GM21717 (cell line): ENCODE data around the gene PRKAR1B.
A peak's percentile ranks its signal among the peaks of the same experiment; 100 is the strongest.

Experiments
- ATAC-seq: cut with Tn5 transposase; IDR thresholded peaks from one replicate; pipeline ENCODE4 v1.9.1; 2021; ENCODE audit warnings: mild to moderate bottlenecking, moderate library complexity; ENCODE audit not compliant: unreplicated experiment

The PRKAR1B gene

DNA sequence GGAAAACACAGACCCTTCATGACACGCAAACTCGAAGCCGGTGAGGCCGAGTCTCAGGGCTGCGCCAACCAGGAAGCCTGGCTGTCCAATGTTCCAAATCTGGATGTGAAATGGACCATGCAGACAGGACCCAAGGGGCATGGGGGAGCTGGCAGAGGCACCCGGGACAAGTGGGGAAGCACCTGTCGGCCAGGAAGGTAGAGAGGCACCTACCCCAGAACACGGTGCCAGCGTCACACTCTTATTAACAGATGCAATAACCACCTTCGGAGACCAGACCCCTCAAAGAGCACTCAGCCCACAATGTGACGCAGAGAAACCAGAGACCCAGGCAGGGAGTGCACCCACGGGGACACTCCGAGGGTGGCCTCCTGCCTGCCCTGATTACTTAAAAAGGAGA lies 119.1 kb downstream of the PRKAR1B start:
- ATAC-seq: no peak

DNA sequence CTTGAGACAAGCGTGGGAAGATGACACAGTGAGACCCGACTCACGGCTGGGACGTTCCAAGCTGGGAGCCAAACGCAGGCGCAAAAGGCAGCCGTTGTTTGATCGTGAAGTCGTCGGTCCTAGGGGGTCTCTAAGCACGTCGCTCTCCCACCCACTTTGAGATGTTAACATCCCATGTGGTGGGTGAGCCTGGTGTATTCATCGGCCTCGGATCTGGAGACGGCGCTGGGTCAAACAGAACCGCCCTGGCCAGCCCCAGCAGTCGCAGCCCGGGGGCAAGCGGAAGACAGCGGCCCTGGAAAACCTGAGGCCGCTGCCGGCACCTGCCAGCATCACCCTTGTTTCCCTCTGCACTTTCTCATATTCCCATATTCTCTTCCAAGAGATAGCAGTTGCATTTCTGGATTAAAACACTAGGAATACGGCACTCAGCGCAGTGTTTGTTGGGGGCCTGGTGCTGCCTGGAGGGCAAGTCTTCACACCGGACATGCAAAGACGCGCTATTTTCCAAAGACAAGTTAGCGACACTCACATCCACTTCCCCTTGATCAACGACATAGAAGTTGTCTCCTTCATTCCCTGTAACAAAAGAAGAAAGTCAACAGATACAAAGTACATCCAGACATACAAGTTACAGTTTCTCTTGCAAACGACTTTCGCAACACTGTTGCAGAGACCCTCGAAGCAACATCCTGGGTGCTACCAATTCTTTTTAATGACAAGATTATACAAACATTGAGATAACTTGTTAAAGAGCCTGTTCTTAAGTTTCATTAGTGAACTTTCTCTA lies 121.2 kb downstream of the PRKAR1B start:
- ATAC-seq: no peak

DNA sequence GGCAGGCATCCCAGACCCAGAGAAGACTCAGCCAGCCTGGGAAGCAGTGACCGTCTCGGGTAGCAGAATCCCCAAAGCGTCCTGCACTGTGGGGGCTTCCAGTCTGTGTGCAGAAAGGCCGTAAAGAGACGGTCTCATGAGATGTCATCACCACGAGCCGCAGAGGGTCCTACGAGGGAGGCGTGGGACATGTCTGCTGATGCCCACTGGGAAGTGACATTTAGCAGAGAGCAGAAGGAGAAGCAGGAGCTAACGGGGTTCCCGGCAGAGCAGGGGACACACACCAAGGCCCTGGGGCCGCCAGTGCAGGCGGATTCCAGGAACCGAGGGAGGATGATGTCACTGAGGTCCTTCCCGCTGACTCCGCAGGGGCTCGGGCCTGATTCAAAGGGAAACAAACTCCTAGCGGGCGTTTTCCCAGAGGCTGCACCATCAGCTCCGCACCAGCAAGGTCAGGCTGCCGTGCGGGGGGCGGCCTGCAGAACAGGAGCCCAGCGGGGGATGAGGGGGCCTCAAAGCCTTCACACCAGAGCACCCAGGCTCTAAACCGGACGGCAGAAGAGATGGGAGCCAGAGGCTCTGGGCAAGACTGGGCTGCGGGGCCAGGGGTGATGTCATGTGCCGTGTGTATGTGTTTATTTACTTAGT lies 122.1 kb downstream of the PRKAR1B start:
- peak; percentile 3 for ATAC-seq

DNA sequence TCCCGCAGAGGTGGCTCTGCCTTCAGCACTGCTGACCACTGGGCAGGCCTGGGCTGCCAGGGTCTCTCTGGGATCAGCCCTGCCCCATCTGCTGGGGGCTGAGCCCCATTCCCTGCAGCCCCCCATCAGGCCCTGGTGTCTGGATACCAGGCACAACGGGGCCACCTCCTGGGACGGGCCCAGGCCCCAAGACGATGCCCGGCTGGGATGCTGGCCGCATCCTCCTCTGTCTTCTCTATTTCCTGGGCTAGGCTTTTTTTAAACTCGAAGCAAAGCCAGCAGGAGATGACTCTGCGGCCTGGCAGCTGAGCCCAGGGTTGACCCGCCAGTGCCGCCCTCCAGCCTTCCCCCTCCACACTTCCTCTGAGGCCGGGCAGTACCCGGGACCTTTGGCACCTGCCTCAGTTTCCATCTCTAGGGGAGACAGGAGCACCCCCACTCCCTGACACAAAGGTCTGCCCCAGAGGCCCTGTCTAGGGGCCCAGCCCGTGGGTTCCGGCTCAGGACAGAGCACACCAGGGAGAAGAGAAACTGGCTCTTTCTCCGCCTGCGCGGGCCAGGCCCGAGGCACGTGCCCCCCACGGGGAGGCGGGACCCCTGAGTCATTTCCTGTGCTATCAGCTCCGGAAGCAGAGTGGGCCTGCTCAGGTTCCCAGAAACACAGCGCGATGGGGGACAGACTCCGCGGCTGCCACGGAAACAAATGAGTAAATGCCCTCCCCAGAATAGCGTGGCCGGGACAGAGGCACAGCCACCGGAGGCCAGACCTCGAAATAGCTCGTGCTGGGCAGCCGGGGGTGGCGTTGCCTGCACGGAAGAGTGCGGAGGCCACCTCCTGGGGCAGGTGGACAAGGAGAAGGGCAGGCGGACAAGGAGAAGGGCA lies 122.8 kb downstream of the PRKAR1B start:
- peak; percentile 57 for ATAC-seq

DNA sequence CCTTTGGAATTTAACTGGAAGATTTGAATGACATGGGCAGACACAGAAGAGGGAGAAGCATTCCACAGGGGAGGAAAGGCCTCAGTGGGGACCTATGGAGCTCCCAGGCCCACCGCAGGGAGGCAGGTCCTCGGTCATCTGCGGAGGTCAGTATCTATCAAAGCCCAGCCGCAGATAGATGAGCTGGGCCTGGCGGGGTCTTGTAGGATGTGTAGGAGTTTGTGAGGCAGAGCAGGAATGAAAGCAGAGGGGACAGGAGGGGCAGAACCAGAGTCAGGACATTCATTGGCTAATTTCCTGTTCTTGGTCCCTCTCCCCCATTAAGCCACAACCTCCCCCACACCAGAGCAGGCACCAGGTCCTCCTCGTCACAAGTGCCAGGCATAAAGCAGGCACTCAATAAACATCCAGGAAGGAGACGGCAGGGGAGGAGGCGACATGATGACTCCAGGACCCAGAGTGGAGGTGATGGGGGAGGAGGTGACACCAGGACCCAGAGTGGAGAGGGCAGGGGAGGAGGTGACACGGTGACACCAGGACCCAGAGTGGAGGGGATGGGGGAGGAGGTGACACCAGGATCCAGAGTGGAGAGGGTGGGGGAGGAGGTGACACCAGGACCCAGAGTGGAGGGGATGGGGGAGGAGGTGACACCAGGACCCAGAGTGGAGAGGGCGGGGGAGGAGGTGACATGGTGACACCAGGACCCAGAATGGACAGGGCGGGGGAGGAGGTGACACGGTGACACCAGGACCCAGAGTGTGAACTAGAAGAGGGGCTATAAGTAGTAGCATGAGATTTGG lies 123.7 kb downstream of the PRKAR1B start:
- no peak for ATAC-seq

DNA sequence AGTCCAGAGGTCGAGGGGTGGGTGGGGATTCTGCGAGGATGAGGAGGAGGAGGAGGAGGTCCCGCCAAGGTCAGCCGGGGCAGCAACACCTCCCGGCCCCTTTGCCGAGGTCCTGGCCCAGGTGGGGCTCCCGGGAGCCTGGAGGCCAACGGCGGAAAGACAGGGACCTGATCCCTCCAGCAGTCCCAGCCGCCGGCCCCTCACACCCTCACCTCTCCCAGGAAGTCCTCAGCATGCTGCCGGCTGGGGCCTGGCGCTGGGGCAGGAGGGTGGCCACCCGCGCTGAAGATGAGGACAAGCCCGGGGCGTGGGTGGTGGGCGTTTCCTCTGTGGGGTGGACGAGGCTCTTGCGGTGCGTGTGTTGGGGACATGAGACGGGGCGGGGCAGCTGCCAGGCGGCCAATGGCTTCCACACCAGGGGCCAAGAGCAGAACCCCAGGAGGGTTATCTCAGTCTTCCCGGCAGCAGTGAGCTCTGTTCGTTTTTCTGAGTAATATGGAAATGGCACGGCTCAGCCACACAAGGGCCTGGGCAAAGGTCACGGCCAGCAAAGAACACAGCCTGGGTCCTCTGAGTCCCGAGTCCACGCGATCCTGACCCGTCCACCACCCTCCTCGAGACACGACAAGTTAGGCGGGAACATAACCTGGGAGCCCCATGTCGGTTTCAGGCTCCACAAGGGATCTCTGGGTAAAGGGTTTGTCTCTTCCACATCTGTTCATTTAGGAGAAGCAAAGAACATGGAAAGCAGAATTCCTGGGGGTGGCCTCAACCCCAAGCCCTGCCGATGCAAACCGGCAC lies 124.5 kb downstream of the PRKAR1B start:
- no peak for ATAC-seq

DNA sequence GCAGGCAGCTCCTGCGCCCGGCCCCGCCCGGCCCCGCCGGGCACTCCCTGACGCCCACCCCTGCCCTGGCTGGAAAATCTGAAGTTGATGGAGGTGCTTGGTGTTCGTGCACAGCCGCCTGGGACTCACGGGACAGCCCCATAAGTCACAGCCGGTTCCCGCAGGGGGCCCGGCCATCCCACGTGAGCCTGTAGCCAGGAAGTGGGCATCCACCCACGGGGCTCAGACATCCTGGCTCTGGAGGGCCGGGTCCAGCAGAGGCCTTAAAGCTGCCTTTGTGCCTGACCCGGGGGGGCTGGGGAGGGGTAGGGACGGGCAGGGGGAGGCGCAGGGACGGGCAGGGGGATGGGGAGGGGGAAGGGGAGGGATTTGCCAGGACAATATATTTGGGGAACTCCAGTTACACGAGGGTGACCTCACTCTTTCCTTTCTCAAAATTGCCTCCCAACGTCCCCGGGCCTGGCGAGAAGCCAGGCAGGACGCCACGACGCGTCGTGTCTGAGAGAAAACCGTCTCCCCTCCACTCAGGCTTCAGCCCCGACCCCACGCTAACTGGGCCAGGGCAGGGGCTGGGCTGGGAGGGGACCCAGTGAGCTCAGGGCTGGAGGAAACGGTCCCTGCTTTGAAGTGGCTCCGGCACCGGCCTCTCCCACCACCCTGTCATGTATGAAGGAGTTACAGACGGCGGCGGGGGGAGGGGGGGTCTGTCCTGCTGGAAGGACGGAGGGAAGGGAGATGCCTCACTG lies 125.3 kb downstream of the PRKAR1B start:
- ATAC-seq: peak; percentile 47

DNA sequence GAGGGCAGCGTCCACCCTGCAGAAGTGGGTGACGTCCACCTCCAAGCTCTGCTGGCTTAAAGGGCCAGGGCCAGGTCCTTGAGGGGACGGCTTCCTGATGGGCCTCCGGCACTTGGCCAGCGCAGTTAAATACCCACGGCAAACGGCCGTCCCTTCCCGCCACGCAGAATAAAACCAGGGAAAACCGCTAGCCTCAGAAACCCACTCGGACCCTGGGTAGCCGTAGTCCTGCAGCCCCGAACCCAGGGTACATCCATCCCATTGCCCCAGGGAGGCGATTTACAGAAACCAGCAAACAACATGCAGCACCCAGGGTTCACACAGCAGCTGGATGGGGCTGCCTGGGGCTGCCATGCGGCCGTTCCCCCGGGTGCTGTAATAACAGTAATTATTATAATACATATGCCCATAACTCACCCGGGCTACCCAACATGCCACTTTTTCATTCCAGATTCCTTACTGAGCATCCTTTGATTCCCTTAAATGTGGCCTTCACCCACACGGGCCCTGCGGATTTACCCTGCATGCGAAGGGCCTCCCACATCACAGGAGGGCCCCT lies 126.0 kb downstream of the PRKAR1B start:
- no peak for ATAC-seq

DNA sequence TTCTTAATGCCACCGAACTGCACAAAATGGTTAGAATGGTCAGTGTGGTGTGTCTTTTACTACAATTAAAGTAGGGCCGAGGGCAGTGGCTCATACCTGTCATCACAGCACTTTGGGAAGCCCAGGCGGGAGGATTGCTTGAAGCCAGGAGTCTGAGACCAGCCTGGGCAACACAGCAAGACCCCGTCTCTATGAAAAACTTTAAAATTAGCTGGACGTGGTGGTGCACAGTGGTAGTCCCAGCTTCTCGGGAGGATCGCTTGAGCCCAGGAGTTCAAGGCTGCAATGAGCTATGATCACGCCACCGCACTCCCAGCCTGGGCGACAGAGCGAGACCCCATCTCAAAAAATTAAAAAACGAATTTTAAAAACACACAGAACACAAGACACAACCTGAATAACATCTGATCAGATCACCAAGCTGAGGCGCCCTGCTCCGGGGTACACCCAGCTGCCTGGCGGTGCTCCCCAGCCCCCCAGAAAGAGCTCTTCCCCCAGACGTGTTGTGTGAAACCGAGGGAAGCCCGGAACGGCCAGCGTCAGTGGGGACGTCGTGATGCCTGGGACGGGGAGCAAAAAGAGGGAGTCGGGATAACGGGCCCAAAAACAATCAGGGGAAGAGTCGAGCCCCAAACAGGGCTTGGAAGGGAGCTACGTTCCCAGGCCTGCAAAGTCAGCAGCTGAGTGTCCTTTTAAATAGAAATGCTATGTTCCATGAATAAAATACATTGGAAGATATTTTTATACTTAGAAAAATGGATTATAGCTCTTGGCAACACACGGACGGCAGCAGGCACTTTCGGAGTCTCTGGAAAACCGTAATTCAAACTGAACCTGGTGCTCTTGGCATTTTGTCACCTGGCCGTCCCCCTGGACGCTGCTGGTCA lies 126.7 kb downstream of the PRKAR1B start:
- ATAC-seq: no peak

DNA sequence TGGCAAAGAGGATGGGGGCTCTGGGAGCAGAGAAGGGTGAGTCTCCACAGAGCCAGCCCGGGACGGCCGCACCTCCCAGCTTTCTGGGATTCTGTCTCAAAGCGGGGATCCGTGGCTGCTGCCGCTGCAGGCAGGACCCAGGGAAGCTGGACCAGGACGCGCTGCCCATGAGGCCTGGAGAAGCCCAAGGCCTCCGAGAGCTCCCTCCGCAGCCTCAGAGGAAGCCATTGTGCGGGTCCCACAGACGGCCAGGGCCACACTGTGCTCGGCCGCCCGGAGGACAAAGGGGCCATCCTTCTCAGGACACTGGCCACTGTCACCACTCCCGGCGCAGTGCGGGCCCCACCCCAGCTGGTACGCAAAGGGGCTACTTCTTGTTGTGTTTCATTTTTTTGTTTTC lies 128.2 kb downstream of the PRKAR1B start:
- ATAC-seq: no peak

DNA sequence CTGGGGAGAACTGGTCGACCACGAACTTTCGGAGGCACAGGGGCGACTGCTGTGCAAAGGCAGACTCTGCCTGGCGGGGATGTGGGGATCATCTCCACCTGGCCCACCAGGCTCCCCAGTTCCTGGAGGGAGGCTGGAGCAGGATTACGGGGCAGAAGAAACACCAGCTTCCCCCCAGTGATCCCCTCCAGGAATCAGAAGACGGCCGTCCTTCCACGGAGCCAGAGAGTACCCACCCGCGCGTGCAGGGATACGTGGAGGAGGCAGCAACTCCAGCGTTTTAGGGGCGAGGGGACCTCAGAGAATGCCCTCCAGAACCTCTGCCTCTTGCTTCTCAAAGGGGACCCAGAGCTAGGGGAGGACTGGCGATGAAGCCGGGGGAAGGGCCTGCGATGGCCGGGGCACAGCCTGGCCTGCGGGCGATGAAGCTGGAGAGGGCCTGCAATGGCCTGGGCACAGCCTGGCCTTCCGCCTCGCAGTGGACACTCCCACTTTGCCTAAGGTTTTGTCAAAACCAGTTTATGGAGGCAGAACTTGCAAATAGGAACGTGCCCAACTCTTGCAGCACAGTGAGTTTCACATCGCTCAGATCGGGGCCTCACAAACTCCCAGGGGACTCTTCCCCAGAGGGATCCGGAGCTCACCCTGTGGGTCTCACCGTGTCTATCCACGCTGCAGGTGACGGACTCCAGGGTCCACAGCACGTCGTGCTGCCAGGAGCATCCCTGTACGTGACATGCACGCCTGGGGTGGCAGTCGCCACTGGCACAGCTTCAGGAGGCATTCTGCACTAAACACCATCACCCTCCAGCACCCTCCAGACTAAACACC lies 129.5 kb downstream of the PRKAR1B start:
- no peak for ATAC-seq

DNA sequence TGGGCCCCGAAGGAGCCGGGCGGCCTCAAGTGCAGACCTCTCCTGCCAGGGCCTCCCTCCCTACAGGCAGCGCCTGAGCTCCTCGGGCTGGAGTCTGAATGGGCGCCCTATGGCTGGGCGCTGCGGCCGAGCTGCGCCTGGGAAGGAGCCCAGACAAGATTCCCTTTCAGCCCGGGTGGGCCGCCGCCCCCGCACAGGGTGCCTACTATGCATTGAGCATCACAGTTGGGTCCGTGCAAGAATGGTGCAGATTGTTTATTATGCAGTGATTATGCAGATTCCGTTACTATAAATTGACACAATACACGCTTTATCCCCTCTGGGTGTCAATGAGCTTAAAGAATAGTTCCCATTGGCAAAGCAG lies 130.3 kb downstream of the PRKAR1B start:
- no peak for ATAC-seq

DNA sequence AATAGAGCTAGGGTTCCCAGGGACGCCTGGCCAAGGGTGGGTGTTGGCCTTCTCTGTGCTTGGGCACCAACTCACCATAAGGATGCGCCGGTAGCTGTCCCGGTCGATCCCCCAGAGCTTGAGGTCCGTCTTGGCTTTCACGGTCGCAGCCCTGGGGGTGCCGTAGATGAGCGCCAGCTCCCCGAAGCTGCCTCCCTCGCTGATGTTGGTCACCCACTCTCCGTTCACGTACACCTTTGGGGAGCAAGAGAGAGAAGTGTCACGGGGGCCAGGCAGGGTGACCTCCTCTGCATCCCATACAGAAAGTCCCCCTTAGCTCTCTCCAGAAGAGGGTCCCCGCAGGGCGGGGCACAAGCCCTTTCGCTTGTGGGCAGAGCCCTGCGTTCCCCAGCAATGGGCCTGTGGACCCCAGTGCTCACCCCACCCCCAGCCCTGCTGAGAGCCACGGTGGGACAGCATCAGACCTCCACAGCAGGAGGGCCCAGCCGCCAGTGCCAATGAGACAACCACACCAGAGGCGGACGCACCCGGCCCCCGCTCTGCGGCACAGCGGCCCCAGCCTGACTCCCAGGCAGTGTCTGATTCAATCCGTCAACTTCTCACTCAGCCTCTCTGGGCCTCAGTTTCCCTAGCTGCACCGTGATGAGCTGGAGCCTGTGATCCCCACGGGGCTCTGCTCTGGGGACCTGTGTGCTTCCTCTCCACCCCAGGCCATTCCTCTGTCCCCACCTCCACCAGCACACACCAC lies 130.8 kb downstream of the PRKAR1B start:
- ATAC-seq: no peak

DNA sequence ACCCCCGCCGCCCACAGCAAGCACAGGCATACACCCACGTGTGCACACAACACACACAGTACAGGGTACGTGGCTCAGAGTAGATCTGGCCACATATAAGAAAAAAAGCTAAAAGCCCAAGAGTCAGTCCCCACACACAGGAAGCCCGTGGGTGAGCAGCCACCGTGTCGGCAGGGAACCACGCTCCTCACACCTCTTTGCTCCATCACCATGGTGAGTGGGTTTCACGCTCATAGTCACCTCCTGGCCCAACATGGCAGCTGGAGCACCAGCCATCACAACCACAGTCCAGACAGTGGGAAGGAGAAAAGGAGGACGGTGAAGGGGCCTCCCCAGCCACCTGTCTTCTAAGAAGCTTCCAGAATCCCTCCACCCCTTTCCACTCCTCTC lies 131.5 kb downstream of the PRKAR1B start:
- no peak for ATAC-seq

DNA sequence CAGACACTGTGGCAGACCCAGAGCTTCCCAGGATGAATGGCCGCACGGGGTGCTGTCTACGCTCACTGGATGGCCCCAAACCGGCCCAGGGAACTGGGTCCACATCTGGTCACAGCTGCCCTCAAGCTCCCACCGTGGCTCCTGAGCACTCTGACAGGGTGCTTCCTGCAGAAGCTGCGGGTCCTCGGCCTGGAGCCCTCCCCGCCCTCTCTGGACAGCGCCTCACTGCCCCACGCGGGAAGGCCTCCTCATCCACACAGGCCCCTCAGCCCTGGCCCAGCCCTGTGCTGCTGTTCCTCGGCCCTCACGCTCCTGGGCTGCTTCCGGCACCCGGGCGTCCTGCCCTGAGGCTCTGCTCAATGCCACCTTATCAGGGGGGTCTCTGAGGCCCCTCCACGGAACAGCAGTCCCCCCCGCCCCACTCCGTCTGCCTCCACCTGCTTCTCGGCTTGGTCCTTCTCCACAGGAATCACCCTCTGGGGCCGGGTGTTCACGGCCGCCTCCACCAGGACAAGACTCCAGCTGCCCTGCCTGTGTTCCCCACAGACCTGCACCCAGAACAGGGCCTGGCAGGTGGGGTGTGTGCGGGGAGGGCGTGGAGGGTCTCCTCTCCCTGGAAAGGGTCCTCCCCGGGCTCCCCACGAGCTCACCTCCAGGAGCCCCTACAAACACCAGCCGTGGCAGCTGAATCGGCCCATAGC lies 132.0 kb downstream of the PRKAR1B start:
- ATAC-seq: no peak
